A549 (cell line): ENCODE results near the gene SOD3.

ENCODE experiments used
- CHD2 ChIP-seq: fragments of 150-350 bp; IDR thresholded peaks from 2 replicates; pipeline ENCODE4 v1.6.1; 2014; ENCODE audit warnings: low read length; ENCODE audit not compliant: partially characterized antibody
- CTCF ChIP-seq: fragments of >200 bp; sonication (Bioruptor Twin); formaldehyde crosslinking; IDR thresholded peaks from 3 replicates; pipeline ENCODE4 v1.5.1; 2016
- JUNB ChIP-seq: fragments of >200 bp; sonication (Bioruptor Twin); formaldehyde crosslinking; IDR thresholded peaks from 2 replicates; pipeline ENCODE4 v1.6.1; 2016
- MAFK ChIP-seq: fragments of 450-650 bp; IDR thresholded peaks from 2 replicates; pipeline ENCODE4 v1.6.1; 2014; ENCODE audit not compliant: partially characterized antibody
- POLR2A ChIP-seq: IDR thresholded peaks from 2 replicates; pipeline ENCODE4 v1.6.1; 2012; ENCODE audit warnings: mild to moderate bottlenecking, low read length
- REST ChIP-seq: fragments of 200-600 bp; sonication (generic); IDR thresholded peaks from 2 replicates; pipeline ENCODE4 v1.6.1; 2016; ENCODE audit warnings: antibody characterized with exemption, mild to moderate bottlenecking, moderate library complexity
- RFX5 ChIP-seq: fragments of 450-650 bp; IDR thresholded peaks from 2 replicates; pipeline ENCODE4 v1.7.1; 2014; ENCODE audit warnings: antibody characterized with exemption, mild to moderate bottlenecking, moderate library complexity

GRCh38 chr4:24780936-24781495 lies 14.4 kb upstream of the SOD3 start:
- TF ChIP-seq JUNB (no peak), RFX5 (no peak), CTCF (no peak), MAFK (no peak), POLR2A (no peak), CHD2 (no peak), REST (no peak)
